Stimulated activated memory B cell treated with anti-CD40 and anti-IgM and Interleukin-4, amounts not matched to agents 10 μg/mL and 1 μg/mL and 100 μg/mL, for 72 hours (primary cell): ENCODE results near the gene CHERP.
A peak's percentile ranks its signal among the peaks of the same experiment; 100 is the strongest.
"Not testable (repeated sequence)": the region's sequence is repeated elsewhere in the genome, so short reads cannot be mapped to it uniquely, and the experiment has no call there.

Experiments used
- ATAC-seq: fragments of 150-1000 bp; cut with Tn5 transposase; 2 replicates; pipeline ENCODE4 v1.10.0; 2021
- H3K27ac Mint-ChIP-seq: one replicate; pipeline ENCODE4 v1.8.0; 2022; ENCODE audit warnings: mild to moderate bottlenecking, mixed read lengths
- H3K27me3 Mint-ChIP-seq: one replicate; pipeline ENCODE4 v1.8.0; 2022; ENCODE audit warnings: mixed read lengths
- H3K36me3 Mint-ChIP-seq: one replicate; pipeline ENCODE4 v1.8.0; 2022; ENCODE audit warnings: mixed read lengths
- H3K4me1 Mint-ChIP-seq: one replicate; pipeline ENCODE4 v1.8.0; 2022; ENCODE audit warnings: mixed read lengths
- H3K4me3 Mint-ChIP-seq: one replicate; pipeline ENCODE4 v1.8.0; 2022; ENCODE audit warnings: mild to moderate bottlenecking, moderate library complexity, mixed read lengths
- H3K9me3 Mint-ChIP-seq: one replicate; pipeline ENCODE4 v1.8.0; 2022; ENCODE audit warnings: mixed read lengths

Gene CHERP

GRCh38 chr19:16520986-16521624 is 21.1 kb downstream of the CHERP start:
- Mint-ChIP-seq H3K9me3 (no peaks in the 10 kb centered on the region), H3K4me3 (no peak overlapping the region), H3K27ac (no peak overlapping the region), H3K27me3 (no peaks in the 10 kb centered on the region), H3K4me1 (no peaks in the 10 kb centered on the region), H3K36me3 (peaks cover 80% of the 10 kb centered on the region)
- no peak for ATAC-seq

GRCh38 chr19:16520074-16520973 is 21.9 kb downstream of the CHERP start:
- no peak overlapping the region for H3K4me3 Mint-ChIP-seq
- H3K27me3 Mint-ChIP-seq: no peaks in the 10 kb centered on the region
- H3K9me3 Mint-ChIP-seq: no peaks in the 10 kb centered on the region
- no peaks in the 10 kb centered on the region for H3K4me1 Mint-ChIP-seq
- peaks cover 74% of the 10 kb centered on the region for H3K36me3 Mint-ChIP-seq
- no peak for ATAC-seq
- no peak overlapping the region for H3K27ac Mint-ChIP-seq

GRCh38 chr19:16519230-16519687 is 23.0 kb downstream of the CHERP start:
- Mint-ChIP-seq H3K27ac (no peak overlapping the region), H3K4me1 (no peaks in the 10 kb centered on the region), H3K4me3 (no peak overlapping the region), H3K9me3 (no peaks in the 10 kb centered on the region), H3K36me3 (peaks cover 73% of the 10 kb centered on the region), H3K27me3 (no peaks in the 10 kb centered on the region)
- ATAC-seq: no peak

DNA sequence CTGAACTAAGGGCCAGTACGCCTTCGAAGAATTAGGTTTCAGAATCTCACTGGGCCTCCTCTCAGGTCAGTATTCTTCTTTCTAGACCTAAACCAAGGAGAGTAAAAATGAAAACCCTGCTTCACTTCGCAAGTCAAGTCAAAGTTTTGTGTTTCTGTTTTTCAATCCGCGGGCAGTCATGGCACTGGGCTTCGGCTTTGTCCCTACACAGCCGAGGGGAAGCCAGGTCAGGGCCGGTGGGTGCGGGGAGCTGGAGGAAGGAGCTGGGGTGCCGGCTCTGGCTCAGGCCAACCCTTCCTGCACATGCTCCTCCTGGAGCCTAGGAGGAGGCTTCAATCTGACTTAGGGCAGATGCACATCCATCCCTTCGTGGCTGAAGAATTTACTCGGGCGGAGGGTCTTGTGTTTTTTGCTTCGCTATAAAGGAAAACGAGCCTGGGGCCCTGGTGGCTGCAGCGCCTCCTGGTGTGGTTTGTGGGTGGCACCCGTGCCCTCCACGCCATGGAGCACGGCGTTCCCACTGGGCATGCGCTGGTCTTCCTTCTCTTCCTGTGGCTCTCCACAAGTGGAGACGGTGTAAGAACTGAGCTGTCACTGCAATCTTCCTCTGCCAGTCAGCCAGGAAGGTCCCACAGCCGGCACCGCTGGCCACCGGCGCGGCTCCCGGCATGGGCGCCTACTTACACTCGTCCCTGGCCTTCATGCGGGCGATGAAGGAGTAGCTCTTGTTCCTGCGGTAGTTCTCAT is 23.6 kb downstream of the CHERP start:
- no peaks in the 10 kb centered on the region for H3K27me3 Mint-ChIP-seq
- H3K36me3 Mint-ChIP-seq: peaks cover 69% of the 10 kb centered on the region
- no peak for ATAC-seq
- no peak overlapping the region for H3K27ac Mint-ChIP-seq
- H3K4me3 Mint-ChIP-seq: no peak overlapping the region
- no peaks in the 10 kb centered on the region for H3K4me1 Mint-ChIP-seq
- no peaks in the 10 kb centered on the region for H3K9me3 Mint-ChIP-seq

DNA sequence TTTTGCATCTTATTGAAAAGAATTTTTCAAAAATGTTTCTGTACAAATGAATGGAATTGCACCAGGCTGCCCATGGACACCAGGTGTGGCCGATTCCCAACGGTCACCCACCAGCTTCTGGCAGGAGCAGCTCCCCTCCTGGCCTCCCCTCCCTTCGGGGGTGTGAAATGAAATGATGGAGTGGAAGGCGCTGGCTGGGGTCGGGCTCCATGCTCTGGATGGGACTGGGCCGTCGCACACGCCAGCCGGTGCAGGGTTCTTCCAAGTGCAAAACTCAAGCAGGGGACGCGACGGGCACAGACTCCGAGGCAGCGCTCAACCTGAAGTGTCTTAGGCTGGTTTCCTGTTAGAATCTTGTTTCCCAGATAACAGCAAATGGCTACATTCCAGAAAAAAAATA is 24.2 kb downstream of the CHERP start:
- Mint-ChIP-seq H3K36me3 (peaks cover 69% of the 10 kb centered on the region), H3K9me3 (no peaks in the 10 kb centered on the region), H3K4me1 (no peaks in the 10 kb centered on the region), H3K27ac (no peak overlapping the region), H3K27me3 (no peaks in the 10 kb centered on the region), H3K4me3 (no peak overlapping the region)
- ATAC-seq: no peak

DNA sequence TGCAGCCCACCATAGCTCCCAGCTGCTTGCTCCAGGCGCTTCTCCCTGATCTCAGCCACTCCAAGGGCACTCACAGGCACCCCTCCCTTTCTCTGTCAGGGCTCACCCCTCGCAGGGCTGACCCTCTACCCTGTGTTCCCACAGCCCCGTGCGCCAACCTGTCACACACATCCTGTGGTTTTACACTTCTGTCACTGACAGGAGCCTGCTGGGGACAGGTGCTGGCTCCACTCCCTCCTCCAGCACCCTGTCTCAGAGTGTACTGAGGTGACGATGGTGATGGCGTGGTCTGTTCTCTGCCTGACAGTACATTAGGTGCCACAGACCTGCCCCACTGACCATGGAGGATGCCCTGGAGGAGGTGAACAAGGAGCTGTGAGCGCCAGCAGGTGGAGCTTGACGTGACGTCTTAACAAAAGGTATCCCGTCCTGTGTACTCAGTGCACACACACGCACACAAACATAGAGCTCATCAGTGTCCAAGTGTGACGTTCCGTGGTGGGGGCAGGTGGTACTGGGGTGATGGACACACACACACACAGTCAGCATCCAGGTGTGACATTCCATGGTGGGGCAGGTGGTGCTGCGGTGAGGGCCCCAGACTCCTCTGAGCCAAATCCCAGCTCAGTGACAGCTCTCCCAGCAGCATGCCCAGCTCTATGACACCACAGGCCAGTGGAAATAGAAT is 25.2 kb downstream of the CHERP start:
- Mint-ChIP-seq H3K4me1 (no peaks in the 10 kb centered on the region), H3K4me3 (no peak overlapping the region), H3K9me3 (no peaks in the 10 kb centered on the region), H3K27me3 (no peaks in the 10 kb centered on the region), H3K27ac (peak overlapping the region; percentile 17), H3K36me3 (peaks cover 66% of the 10 kb centered on the region)
- peak; percentile 13 for ATAC-seq

GRCh38 chr19:16516381-16516780 is 25.9 kb downstream of the CHERP start:
- Mint-ChIP-seq H3K9me3 (no peaks in the 10 kb centered on the region), H3K27me3 (no peaks in the 10 kb centered on the region), H3K4me3 (no peak overlapping the region), H3K4me1 (no peaks in the 10 kb centered on the region), H3K36me3 (peaks cover 67% of the 10 kb centered on the region), H3K27ac (peak overlapping the region; percentile 17)
- no peak for ATAC-seq

- H3K36me3 Mint-ChIP-seq: peaks cover 58% of the 10 kb centered on the region
- peak; percentile 27 for ATAC-seq
These were observed 27.7 kb downstream of the CHERP start for GRCh38 chr19:16514383-16515019.

DNA sequence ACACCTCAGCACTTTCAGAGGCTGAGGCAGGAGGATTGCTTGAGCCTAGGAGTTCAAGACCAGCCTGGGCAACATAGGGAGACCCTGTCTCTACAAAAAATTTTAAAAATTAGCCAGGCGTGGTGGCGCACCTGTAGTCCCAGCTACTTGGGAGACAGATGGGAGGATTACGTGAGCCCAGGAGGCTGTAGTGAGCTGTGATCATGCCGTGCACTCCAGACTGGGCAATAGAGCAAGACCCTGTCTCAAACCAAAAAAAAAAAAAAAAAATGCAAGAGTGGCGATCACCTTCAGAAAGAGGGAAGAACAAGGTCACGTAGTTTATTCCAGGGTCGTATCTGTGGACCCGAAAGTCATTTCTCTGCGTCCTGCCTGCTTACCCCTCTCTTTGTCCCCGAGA is 29.6 kb downstream of the CHERP start:
- not testable (repeated sequence) for ATAC-seq, H3K4me1 Mint-ChIP-seq

More at GRCh38 chr19:16514383-16515019, 27.7 kb downstream of the CHERP start:
- H3K9me3 Mint-ChIP-seq: no peaks in the 10 kb centered on the region
- H3K4me1 Mint-ChIP-seq: no peaks in the 10 kb centered on the region
- H3K4me3 Mint-ChIP-seq: no peak overlapping the region
- no peak overlapping the region for H3K27ac Mint-ChIP-seq
- no peaks in the 10 kb centered on the region for H3K27me3 Mint-ChIP-seq

GRCh38 chr19:16509141-16510061 is 32.8 kb downstream of the CHERP start:
- Mint-ChIP-seq H3K4me3 (no peak overlapping the region), H3K27me3 (no peaks in the 10 kb centered on the region), H3K4me1 (no peaks in the 10 kb centered on the region), H3K9me3 (no peaks in the 10 kb centered on the region), H3K36me3 (peaks cover 34% of the 10 kb centered on the region), H3K27ac (no peak overlapping the region)
- no peak for ATAC-seq

More for the DNA sequence above, 29.6 kb downstream of the CHERP start:
- peak overlapping the region; percentile 7 for H3K27ac Mint-ChIP-seq
- not testable (repeated sequence) for H3K4me3 Mint-ChIP-seq, H3K27me3 Mint-ChIP-seq, H3K9me3 Mint-ChIP-seq
- H3K36me3 Mint-ChIP-seq: peaks cover 43% of the 10 kb centered on the region

DNA sequence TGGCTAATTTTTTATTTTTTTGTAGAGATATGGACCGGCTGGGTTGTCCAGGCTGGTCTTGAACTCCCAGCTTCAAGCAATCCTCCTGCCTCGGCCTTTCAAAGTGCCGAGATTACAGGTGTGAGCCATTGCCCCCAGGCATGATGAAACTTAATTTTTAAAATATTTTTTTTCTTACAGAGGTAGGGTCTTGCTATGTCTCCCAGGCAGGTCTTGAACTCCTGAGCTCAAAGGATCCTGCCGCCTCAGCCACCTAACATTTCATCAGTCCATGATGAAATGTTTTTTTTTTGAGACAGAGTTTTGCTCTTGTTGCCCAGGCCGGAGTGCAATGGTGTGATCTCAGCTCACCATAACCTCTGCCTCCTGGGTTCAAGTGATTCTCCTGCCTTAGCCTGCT is 33.7 kb downstream of the CHERP start:
- no peak overlapping the region for H3K27ac Mint-ChIP-seq
- peaks cover 34% of the 10 kb centered on the region for H3K36me3 Mint-ChIP-seq
- H3K4me3 Mint-ChIP-seq: no peak overlapping the region
- H3K9me3 Mint-ChIP-seq: no peaks in the 10 kb centered on the region
- no peaks in the 10 kb centered on the region for H3K27me3 Mint-ChIP-seq
- no peaks in the 10 kb centered on the region for H3K4me1 Mint-ChIP-seq
- ATAC-seq: no peak

DNA sequence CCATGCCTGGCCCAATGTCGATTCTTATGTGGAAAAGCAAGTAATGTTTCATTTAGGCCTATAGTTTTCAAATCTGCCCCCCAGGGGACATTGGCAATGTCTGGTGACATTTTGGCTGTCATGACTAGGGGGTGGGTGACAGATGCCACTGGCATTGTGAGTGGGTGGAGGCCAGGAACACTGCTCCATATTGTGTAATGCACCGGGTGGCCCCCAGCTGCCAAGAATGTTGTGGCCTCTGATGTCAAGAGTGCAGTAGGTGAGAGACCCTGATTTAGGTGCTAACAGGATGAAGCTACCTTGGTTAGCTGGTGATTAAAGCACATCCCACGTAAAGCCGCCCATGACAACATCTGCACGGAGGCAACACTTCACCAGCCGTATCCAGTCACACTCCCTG is 35.3 kb downstream of the CHERP start:
- H3K4me1 Mint-ChIP-seq: no peaks in the 10 kb centered on the region

GRCh38 chr19:16506161-16506560 is 36.1 kb downstream of the CHERP start:
- ATAC-seq, H3K27me3 Mint-ChIP-seq, H3K4me3 Mint-ChIP-seq, H3K4me1 Mint-ChIP-seq, H3K9me3 Mint-ChIP-seq, H3K27ac Mint-ChIP-seq: not testable (repeated sequence)
- peaks cover 24% of the 10 kb centered on the region for H3K36me3 Mint-ChIP-seq

More for the DNA sequence above, 35.3 kb downstream of the CHERP start:
- no peak overlapping the region for H3K27ac Mint-ChIP-seq
- peaks cover 24% of the 10 kb centered on the region for H3K36me3 Mint-ChIP-seq
- H3K9me3 Mint-ChIP-seq: no peaks in the 10 kb centered on the region
- H3K4me3 Mint-ChIP-seq: no peak overlapping the region
- H3K27me3 Mint-ChIP-seq: no peaks in the 10 kb centered on the region
- ATAC-seq: no peak

DNA sequence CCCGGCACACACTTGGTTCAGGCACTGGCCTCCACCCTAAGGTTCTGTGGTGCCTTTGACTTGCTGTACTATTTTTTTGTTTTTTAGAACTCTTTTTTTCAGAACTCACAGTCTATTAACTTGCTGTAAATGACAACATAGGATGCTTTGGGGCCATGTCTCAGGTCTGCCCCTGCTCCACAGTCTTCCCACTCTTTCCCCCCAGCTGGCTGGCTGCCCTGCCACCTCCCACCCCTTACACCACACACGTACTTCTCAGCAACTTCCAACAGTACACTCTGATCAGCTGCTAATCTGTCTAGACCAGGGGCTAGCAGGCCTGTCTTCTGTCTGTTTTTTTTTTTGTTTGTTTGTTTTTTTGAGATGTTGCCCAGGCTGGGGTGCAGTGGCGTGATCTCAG is 38.0 kb downstream of the CHERP start:
- H3K4me3 Mint-ChIP-seq: no peak overlapping the region
- peaks cover 16% of the 10 kb centered on the region for H3K36me3 Mint-ChIP-seq
- no peaks in the 10 kb centered on the region for H3K9me3 Mint-ChIP-seq
- H3K27me3 Mint-ChIP-seq: no peaks in the 10 kb centered on the region
- no peak for ATAC-seq
- no peak overlapping the region for H3K27ac Mint-ChIP-seq
- no peaks in the 10 kb centered on the region for H3K4me1 Mint-ChIP-seq
